Subcutaneous abdominal adipose tissue (tissue), 5 donors: ENCODE data around the gene SGF29.
A peak's percentile ranks its signal among the peaks of the same experiment; 100 is the strongest.
"Not testable (repeated sequence)": the region's sequence is repeated elsewhere in the genome, so short reads cannot be mapped to it uniquely, and the experiment has no call there.

Experiments used
- H3K27ac ChIP-seq: one replicate; pipeline ENCODE4 v1.7.0; 2013; ENCODE audit warnings: low read depth, mild to moderate bottlenecking, inconsistent platforms, low read length, moderate library complexity
- H3K27me3 ChIP-seq, 5 donors: one replicate each; pipeline ENCODE4 v1.7.0; 2013; ENCODE audit warnings: low read length in 5 of 5, inconsistent platforms in 1 of 5; ENCODE audit not compliant: control insufficient read depth in 5 of 5, insufficient read depth in 4 of 5
- H3K36me3 ChIP-seq, 5 donors: one replicate each; pipeline ENCODE4 v1.7.0; 2013; ENCODE audit warnings: low read length in 5 of 5; ENCODE audit not compliant: control insufficient read depth in 5 of 5, insufficient read depth in 5 of 5
- H3K4me1 ChIP-seq, 5 donors: one replicate each; pipeline ENCODE4 v1.7.0; 2013; ENCODE audit warnings: low read length in 5 of 5, mild to moderate bottlenecking in 3 of 5, moderate library complexity in 1 of 5; ENCODE audit not compliant: control insufficient read depth in 5 of 5, insufficient read depth in 5 of 5
- H3K4me3 ChIP-seq, 5 donors: one replicate each; pipeline ENCODE4 v1.7.0; 2013; ENCODE audit warnings: low read length in 5 of 5, low read depth in 1 of 5
- H3K9ac ChIP-seq, 5 donors: one replicate each; pipeline ENCODE4 v1.7.0; 2013; ENCODE audit warnings: low read length in 5 of 5, mild to moderate bottlenecking in 4 of 5, moderate library complexity in 3 of 5
- H3K9me3 ChIP-seq, 5 donors: one replicate each; pipeline ENCODE4 v1.7.0; 2013; ENCODE audit warnings: low read length in 5 of 5; ENCODE audit not compliant: control insufficient read depth in 5 of 5
- donor health status: healthy.
- donor health status: healthy.
- donor health status: healthy.
- donor health status: healthy.
- donor health status: healthy.

The SGF29 gene

GRCh38 chr16:28592511-28592910 is 38.8 kb downstream of the SGF29 start:
- no peak overlapping the region for H3K9ac ChIP-seq
- H3K27me3 ChIP-seq, result no peaks in the 10 kb centered on the region
- H3K4me1 ChIP-seq, result peaks cover 0 to 19% (median 16%) of the 10 kb centered on the region in 5 donors
- H3K4me3 ChIP-seq, result no peak overlapping the region
- H3K36me3 ChIP-seq, result peaks cover 0 to 52% (median 42%) of the 10 kb centered on the region in 5 donors
- no peak overlapping the region for H3K27ac ChIP-seq
- H3K9me3 ChIP-seq, result no peaks in the 10 kb centered on the region

GRCh38 chr16:28592979-28593553 is 39.3 kb downstream of the SGF29 start:
- peaks cover 0 to 2% (median 0%) of the 10 kb centered on the region in 5 donors for H3K27me3 ChIP-seq
- no peaks in the 10 kb centered on the region for H3K9me3 ChIP-seq
- no peak overlapping the region for H3K9ac ChIP-seq
- H3K36me3 ChIP-seq, result peaks cover 0 to 46% (median 39%) of the 10 kb centered on the region in 5 donors
- peaks cover 0 to 24% (median 21%) of the 10 kb centered on the region in 5 donors for H3K4me1 ChIP-seq
- H3K4me3 ChIP-seq, result no peak overlapping the region
- H3K27ac ChIP-seq, result no peak overlapping the region

DNA sequence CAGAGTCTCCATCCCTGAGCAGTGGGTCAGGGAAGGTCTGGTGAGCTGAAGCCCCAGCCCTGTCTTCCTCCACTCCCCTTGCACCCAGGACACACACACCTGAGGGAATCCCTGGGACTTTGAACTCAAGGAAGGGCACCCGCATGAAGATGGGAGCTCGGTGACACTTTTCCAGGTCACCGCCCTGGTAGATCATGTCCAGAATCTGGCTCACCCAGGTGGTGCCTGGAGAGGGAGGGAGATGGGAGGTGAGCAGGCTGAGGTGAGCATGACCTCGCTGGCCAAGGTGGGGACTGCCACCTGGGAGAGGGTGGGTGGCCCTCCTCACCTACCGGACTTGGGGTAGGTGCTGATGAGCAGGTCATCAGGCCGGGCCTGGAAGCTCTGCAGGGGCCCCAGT is 41.7 kb downstream of the SGF29 start:
- not testable (repeated sequence) for H3K4me3 ChIP-seq, H3K9ac ChIP-seq, H3K9me3 ChIP-seq, H3K27ac ChIP-seq, H3K27me3 ChIP-seq
- H3K36me3 ChIP-seq, result peaks cover 0 to 22% (median 18%) of the 10 kb centered on the region in 5 donors
- H3K4me1 ChIP-seq, result peaks cover 0 to 24% (median 21%) of the 10 kb centered on the region in 5 donors

- H3K27ac ChIP-seq, result no peak overlapping the region
- peaks cover 0 to 15% (median 11%) of the 10 kb centered on the region in 5 donors for H3K36me3 ChIP-seq
- H3K9me3 ChIP-seq, result no peaks in the 10 kb centered on the region
- H3K4me3 ChIP-seq, result peak overlapping the region in 3 of 5 donors; percentile 38 to 50 (median 40)
- peak overlapping the region in 2 of 5 donors; percentile 11 to 47 for H3K9ac ChIP-seq
- H3K27me3 ChIP-seq, result peaks cover 0 to 2% (median 0%) of the 10 kb centered on the region in 5 donors
- peaks cover 0 to 24% (median 21%) of the 10 kb centered on the region in 5 donors for H3K4me1 ChIP-seq
Observed at GRCh38 chr16:28596115-28596630, 42.5 kb downstream of the SGF29 start.

DNA sequence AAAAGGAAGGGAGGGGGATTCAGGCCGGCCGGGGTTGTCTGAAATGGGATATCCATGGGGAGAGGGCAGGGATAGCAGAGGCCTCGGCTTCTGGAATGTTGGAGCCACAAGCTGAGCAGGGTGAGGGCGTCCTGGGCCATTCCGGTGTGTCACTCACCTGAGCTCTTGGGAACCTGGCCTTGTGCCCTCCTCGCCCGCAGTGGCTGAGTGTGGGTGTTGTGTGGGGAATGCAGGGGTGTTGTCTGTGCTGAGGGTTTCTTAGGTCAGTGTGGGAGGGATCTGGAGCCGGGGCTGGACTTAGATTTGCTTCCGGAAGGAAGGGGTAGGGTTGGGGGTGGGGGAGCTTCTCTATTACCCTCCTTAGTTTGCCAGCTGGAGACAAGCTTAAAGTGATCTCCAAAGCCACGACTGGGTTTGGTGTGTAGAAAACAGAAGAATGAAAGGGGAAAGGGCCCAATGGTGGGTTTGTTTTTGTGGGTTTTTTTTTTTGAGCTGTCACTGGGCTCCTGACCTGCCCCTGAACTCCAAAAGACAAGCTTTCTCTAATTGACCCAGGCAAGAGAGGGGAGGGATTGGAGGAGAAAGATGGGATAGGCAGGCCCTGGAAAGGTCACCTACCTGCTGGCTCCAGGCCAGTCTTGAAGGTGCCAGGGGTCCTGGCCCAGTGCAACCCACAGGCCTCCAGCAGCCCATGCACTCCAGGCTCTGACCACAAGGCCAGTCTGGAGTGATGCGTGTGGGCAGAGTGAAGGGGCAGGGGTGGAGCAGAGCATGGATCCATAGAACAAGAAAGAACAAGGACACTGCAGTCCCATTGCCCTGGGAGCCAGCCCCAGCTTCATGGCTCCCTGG is 43.3 kb downstream of the SGF29 start, which contains the start of gene SULT1A2:
SULT1A2 (minus strand) TSS at position 211 of the 852 bp plus-strand sequence. CDS start 1,120 bp downstream, outside the sequence.
- Histone ChIP-seq H3K9ac (peak within 1 kb of the TSS in 2 of 5 donors; percentile 11 to 47), H3K27me3 (peaks cover 0 to 2% (median 0%) of the 10 kb centered on the region in 5 donors), H3K9me3 (no peaks in the 10 kb centered on the region), H3K27ac (no peak within 1 kb of the TSS), H3K36me3 (peaks cover 0 to 6% (median 2%) of the 10 kb centered on the region in 5 donors), H3K4me3 (peak within 1 kb of the TSS; percentile 4 to 50 (median 40)), H3K4me1 (peaks cover 0 to 24% (median 21%) of the 10 kb centered on the region in 5 donors)

- no peak overlapping the region for H3K9ac ChIP-seq
- peaks cover 0 to 24% (median 21%) of the 10 kb centered on the region in 5 donors for H3K4me1 ChIP-seq
- H3K27ac ChIP-seq, result no peak overlapping the region
- peaks cover 0 to 4% (median 0%) of the 10 kb centered on the region in 5 donors for H3K36me3 ChIP-seq
- H3K4me3 ChIP-seq, result no peak overlapping the region
- peaks cover 0 to 2% (median 0%) of the 10 kb centered on the region in 5 donors for H3K27me3 ChIP-seq
- no peaks in the 10 kb centered on the region for H3K9me3 ChIP-seq
Observed at GRCh38 chr16:28597692-28598261, 44.1 kb downstream of the SGF29 start.

DNA sequence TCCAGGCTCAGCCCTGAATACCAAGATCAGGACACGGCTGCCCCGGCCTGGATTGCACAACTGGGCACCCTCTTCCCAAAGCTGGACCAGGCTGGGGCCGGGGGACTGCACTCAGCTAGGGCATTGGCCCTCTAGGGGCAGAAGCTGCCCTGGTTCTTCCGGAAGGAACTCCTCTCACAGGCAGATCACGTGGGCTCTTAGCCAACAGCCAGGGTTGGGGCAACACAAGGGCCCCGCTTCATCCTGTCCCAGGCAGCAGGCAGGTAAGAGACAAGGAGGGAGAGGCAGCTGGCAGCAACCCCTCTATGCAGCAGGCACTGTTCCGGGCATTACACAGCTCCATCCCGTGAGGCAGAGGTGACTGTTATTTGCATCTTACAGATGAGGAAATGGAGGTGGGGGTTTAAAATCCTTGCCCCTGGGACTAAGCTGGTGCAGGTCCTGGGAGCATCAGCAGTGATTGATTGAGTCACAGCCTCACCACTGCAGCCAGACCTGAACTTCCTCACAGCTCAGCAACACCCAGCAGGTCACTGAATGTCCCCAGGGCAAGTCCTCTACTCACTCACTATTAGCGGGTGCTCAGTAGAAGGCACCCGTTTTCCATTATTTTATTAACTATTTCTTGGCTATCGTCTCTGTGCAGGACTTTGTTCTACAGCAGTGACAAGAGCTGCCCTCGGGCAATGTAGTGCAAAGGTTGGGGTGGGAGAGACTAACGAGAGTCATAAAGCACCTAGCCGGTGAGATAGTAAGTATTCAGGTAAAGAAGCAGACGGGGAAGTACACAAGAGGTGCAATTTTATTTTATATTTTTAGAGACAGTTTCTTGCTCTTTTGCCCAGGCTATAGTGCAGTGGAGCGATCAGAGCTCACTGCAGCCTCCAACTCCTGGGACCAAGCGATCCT is 45.9 kb downstream of the SGF29 start:
- H3K4me3 ChIP-seq, H3K27me3 ChIP-seq, H3K9ac ChIP-seq, H3K27ac ChIP-seq, H3K9me3 ChIP-seq, H3K36me3 ChIP-seq: not testable (repeated sequence)
- H3K4me1 ChIP-seq, result peaks cover 0 to 24% (median 21%) of the 10 kb centered on the region in 5 donors

DNA sequence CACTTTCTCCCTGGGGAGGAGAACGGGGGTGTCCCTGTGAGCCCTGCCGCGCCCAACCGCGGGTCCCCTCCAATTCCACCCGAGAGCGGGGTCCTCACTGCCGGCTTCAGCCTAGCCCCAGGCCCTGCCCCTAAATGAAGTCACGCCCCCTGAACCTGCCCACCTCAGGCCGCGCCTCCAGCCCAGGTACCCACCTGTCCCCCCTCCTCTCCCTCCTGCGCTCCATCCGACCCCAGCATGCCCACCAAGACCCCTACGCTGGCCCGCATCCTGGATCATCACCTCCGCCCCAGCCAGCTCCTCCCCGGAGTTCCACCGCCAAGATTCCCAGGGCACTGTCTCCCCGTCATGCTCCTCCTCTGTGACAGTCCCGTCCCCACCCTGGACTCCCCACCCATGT is 47.2 kb downstream of the SGF29 start:
- H3K27ac ChIP-seq, H3K9ac ChIP-seq: not testable (repeated sequence)
- peaks cover 0 to 11% (median 2%) of the 10 kb centered on the region in 5 donors for H3K36me3 ChIP-seq

DNA sequence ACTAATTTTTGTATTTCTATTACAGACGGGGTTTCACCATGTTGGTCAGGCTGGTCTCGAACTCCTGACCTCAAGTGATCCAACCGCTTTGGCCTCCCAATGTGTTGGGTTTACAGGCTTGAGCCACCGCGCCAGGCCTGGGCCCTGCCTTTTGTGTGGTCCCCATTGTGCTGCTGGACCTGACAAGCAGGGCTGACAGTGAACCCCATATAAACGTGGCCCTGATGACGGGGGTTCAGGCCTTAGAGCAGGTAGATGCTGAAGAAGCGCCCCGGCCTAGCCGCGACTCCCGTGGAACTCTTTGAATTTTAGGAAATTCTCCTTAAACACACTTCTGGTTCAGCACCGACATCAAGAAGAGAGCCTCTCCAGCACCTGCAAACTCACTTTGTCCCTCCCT is 47.9 kb downstream of the SGF29 start:
- peaks cover 0 to 16% (median 13%) of the 10 kb centered on the region in 5 donors for H3K4me1 ChIP-seq
- H3K4me3 ChIP-seq, H3K27me3 ChIP-seq, H3K9ac ChIP-seq, H3K27ac ChIP-seq, H3K9me3 ChIP-seq: not testable (repeated sequence)
- peaks cover 0 to 17% (median 3%) of the 10 kb centered on the region in 5 donors for H3K36me3 ChIP-seq

More for the DNA sequence above, 47.2 kb downstream of the SGF29 start:
- H3K4me1 ChIP-seq, result peaks cover 0 to 22% (median 20%) of the 10 kb centered on the region in 5 donors
- not testable (repeated sequence) for H3K27me3 ChIP-seq, H3K4me3 ChIP-seq, H3K9me3 ChIP-seq
